Large intestine (tissue), 12 donors: ENCODE results near the gene CADM1. TPM values are rescaled to one million over a fixed set of nuclear protein-coding genes. Genes with fewer than 3 reads are reported as not detected.

Source experiments
- DNase-seq, 2 donors: peaks; one replicate each; pipeline versions ENCODE4 v3.0.0 to v3.0.0-alpha.2; 2013
- H3K27ac ChIP-seq: one replicate; pipeline ENCODE4 v1.5.1; 2013; ENCODE audit warnings: low read length
- H3K27me3 ChIP-seq: 2 replicates; pipeline ENCODE4 v1.6.1; 2013; ENCODE audit warnings: low read length; ENCODE audit not compliant: control insufficient read depth, insufficient read depth
- H3K36me3 ChIP-seq: 2 replicates; pipeline ENCODE4 v1.6.1; 2013; ENCODE audit warnings: low read length; ENCODE audit not compliant: control insufficient read depth, insufficient read depth
- H3K4me1 ChIP-seq: one replicate; pipeline ENCODE4 v1.6.1; 2013; ENCODE audit warnings: low read length; ENCODE audit not compliant: control insufficient read depth, insufficient read depth
- H3K4me3 ChIP-seq: one replicate; pipeline ENCODE4 v1.5.1; 2013; ENCODE audit warnings: low read length
- H3K9me3 ChIP-seq: one replicate; pipeline ENCODE4 v1.6.1; 2013; ENCODE audit warnings: mild to moderate bottlenecking, low read depth, low read length, moderate library complexity; ENCODE audit not compliant: control insufficient read depth
- WGBS: methylation state at CpG from one replicate; pipeline ENCODE4 v1.1.5; 2013; ENCODE audit warnings: low lambda C conversion rate; ENCODE audit not compliant: insufficient coverage; 5-methylcytosine and 5-hydroxymethylcytosine counted together
- long read RNA-seq, 11 donors: transcript quantifications; one replicate each; lab custom pipeline, GENCODE V29; 2026
- polyA plus RNA-seq: library from polyadenylated mRNA; unstranded; fragments of 120-200 nt; gene quantifications from one replicate; pipeline ENCODE4 v1.2.1, GENCODE V29; 2013

The CADM1 gene
- polyA plus RNA-seq: 32.7 TPM
- long read RNA-seq, donor 1, partial matches to known transcripts: 0 of 4 reads
- long read RNA-seq, donor 1, other reads (novel, unspliced or antisense): 0 of 4 reads
- long read RNA-seq, donor 2, partial matches to known transcripts: 46 of 49 reads
- long read RNA-seq, donor 2, other reads (novel, unspliced or antisense): 0 of 49 reads
- long read RNA-seq, donor 3: 0 reads
- long read RNA-seq, donor 4: 0 reads
- long read RNA-seq, donor 5, partial matches to known transcripts: 0 of 2 reads
- long read RNA-seq, donor 5, other reads (novel, unspliced or antisense): 0 of 2 reads
- long read RNA-seq, donor 6, transcript CADM1-220 (2 exons, 734 nt): major isoform, 5 of 12 reads
- long read RNA-seq, donor 6, partial matches to known transcripts: 6 of 12 reads
- long read RNA-seq, donor 6, other reads (novel, unspliced or antisense): 0 of 12 reads
- long read RNA-seq, donor 7, partial matches to known transcripts: 16 of 17 reads
- long read RNA-seq, donor 7, other reads (novel, unspliced or antisense): 0 of 17 reads
- long read RNA-seq, donor 8, transcript CADM1-220 (2 exons, 734 nt): major isoform, 5 of 16 reads
- long read RNA-seq, donor 8, partial matches to known transcripts: 8 of 16 reads
- long read RNA-seq, donor 8, other reads (novel, unspliced or antisense): 0 of 16 reads
- long read RNA-seq, donor 9, partial matches to known transcripts: 6 of 10 reads
- long read RNA-seq, donor 9, other reads (novel, unspliced or antisense): 0 of 10 reads
- long read RNA-seq, donor 10, partial matches to known transcripts: 11 of 14 reads
- long read RNA-seq, donor 10, other reads (novel, unspliced or antisense): 0 of 14 reads
- long read RNA-seq, donor 11, partial matches to known transcripts: 12 of 16 reads
- long read RNA-seq, donor 11, other reads (novel, unspliced or antisense): 0 of 16 reads

DNA sequence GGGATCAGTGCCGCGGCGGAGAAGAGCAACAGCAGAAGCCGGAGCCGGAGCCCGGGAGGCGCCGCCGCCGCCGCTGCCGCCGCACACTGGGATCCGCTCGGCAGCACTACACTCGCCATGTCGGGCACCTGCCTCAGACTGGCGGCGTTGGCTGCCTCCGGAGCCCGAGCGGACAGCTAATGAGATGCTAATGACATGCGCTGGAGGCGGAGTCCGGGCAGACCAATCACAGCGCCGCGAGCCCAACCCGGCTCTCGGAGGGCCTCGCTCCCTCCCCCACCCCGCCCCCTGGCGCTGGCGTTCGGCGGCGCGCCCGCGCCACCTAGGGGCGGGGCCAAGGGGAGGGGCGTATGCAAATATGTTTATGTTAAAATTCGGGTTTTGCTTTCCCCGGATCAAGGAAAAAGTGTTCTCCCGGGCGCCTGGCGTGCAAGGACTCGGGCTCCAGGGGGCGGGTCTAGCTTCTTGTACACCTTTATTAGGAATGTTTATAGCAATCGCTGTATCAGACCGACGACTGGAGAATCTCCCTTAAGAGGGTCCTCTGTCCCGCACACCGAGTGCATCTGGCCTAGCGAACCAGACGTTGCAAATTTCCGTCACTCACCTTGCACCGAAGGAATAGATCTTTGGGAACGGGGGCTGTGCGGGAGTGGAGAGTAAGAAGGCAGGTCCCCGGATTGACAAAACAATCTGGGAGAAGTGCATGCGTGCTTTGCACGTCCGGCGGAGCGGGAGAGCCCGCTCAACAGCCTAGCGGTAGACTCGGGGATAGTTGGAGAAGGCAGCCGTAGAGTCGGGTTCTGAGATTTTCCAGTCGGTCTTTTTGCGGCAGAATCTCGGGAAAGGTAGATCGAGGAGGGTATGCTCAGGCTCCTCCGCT lies at the start of gene CADM1:
Gene CADM1 (minus strand): TSS at position 140 of the 883 bp plus-strand sequence.
- peak within 1 kb of the TSS; percentile 81 for H3K27ac ChIP-seq
- peaks cover 44% of the 10 kb centered on the region for H3K27me3 ChIP-seq
- no peaks in the 10 kb centered on the region for H3K36me3 ChIP-seq
- peak within 1 kb of the TSS; percentile 80 for H3K4me3 ChIP-seq
- peaks cover 15% of the 10 kb centered on the region for H3K4me1 ChIP-seq
- no peaks in the 10 kb centered on the region for H3K9me3 ChIP-seq
- peak; percentile 94 to 95 for DNase-seq
- WGBS: no CpG with 5 or more reads among the region's 76 CpGs

DNA sequence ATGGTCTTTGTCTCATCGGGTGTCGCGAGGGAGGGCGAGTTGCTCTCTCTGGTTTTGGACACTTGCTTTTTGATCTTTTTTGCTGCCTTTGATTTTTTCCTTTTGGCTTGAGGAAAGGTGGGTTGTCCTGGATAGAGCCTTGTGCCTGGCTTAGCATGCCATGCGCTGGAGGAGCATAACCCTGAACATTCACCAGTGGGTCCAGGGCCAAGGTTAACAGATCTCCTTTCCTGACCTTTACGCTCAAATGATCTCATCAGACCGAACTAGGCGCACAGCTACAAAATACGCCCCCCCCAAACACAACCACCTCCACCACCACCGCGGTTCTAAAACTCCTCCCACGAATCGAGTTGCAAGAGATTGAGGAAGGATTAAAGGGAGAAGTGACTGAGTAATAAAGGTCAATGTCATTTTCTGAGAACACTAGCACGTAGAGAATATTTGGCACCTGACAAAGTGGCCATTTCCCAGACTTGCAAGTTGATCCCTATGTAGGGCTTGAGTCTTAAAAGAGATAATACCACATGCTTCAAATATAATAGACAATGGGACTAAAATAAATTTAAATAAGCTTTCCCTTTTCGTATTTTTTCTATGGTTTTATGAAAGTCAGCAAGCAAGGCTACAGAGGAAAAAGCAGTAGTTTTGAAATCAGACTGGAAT lies 48.7 kb upstream of the CADM1 start:
- Histone ChIP-seq H3K36me3 (no peaks in the 10 kb centered on the region), H3K9me3 (no peaks in the 10 kb centered on the region), H3K27ac (no peak overlapping the region), H3K4me3 (no peak overlapping the region), H3K27me3 (no peaks in the 10 kb centered on the region), H3K4me1 (peaks cover 3% of the 10 kb centered on the region)
- DNase-seq: no peak
- WGBS: 100% methylated on average over 1 of the region's 15 CpGs

DNA sequence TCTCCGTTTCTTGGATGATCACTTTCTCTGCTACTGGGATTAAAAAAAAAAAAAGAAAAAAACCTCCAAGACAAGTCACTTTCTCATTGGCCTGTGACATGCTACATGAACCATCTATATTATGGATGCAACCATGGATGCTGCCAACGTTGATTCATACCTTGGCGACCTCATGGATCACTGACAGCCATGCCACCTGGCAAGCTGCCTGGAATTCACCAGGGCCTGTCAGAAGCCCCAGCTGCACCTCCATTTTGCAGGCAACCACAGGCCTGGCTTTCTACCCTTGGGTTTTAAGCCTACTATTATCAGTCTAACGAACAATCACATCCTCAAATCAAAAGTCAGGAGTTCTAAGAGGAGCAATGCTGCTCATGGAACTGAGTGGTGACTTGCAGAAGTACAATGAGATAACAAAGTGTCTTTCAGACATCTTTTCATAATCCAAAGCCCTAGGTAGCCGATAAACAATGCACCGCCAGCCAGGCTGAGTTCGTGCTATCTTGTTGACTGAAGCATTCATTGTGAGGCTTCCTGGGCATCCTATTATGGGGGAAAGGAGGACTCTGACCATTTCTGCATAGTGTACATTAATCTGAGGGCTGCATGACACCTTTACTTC lies 48.0 kb upstream of the CADM1 start:
- peaks cover 3% of the 10 kb centered on the region for H3K4me1 ChIP-seq
- no peaks in the 10 kb centered on the region for H3K36me3 ChIP-seq
- no peak for DNase-seq
- no peaks in the 10 kb centered on the region for H3K27me3 ChIP-seq
- no peak overlapping the region for H3K4me3 ChIP-seq
- 100% methylated on average over 1 of the region's 7 CpGs for WGBS
- no peak overlapping the region for H3K27ac ChIP-seq
- no peaks in the 10 kb centered on the region for H3K9me3 ChIP-seq

DNA sequence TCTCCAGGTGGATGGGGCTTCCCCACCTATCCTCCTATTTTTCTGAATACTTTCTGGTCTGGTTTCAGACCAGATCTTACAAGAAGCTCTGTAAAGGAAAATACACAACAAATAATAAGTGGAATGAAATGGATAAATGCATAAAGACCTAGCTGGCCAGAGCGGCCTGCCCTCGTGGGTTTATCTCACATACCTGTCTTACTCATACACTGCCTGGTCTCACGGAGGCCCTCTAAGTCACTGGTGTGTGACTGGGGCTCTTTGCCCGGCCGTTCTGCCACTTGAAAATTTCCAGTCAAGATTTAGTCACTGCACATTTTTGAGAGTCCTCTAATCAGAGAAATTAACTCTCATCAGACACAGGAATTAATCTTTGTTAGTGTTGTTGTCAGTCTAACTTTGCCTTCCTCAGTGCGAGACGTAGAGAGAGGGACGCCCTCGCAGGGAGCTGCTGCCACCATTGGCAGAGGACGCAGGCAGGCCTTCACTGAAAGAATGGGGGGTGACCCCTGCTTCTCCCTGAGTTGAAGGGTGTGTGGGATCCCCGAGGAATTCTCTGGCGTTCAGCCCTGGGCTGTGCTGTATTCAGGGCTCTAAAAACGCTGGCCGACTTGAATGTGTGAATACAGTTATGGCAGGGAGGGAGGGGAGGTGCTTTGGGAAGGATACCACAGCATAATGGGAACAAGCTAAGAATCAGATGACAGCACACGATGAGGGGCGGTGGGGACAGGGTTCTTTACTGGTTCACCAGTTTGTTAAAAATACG lies 46.3 kb upstream of the CADM1 start:
- H3K4me1 ChIP-seq: peaks cover 3% of the 10 kb centered on the region
- no CpG with 5 or more reads among the region's 17 CpGs for WGBS
- no peak overlapping the region for H3K27ac ChIP-seq
- no peaks in the 10 kb centered on the region for H3K27me3 ChIP-seq
- no peak for DNase-seq
- H3K4me3 ChIP-seq: no peak overlapping the region
- no peaks in the 10 kb centered on the region for H3K9me3 ChIP-seq
- H3K36me3 ChIP-seq: no peaks in the 10 kb centered on the region

DNA sequence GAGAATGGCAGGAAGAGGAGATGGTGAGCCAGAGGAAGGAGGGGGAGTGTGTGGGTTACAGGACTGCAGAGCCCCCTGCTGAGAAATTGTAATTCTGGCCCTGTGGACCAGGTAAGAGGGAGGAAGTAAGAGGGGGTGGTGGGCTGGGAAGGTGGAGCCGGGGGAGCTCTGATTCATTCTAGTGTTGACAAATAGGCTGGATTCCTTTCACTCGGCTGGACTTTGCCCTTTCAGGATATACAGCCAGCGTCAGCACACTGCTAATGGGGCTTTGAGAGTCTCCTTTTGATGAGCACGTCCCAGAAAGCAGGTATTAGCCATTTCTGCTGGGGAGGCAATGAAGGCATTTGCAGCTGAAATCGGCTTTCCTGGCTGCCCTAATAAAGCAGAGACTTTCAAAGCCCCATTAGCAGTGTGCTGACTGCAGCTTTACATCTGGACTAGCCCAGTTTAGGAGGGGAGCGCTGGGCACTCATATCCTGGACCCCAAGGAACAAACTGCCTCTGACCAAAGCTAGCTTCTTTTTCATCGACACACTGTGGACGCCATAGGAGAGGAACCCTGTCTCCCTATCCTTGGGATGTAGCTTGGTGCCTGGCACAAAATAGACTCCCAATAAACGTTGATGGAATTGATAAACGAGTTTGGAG lies 44.8 kb upstream of the CADM1 start:
- H3K36me3 ChIP-seq: no peaks in the 10 kb centered on the region
- H3K4me1 ChIP-seq: peaks cover 3% of the 10 kb centered on the region
- no peak overlapping the region for H3K27ac ChIP-seq
- no peaks in the 10 kb centered on the region for H3K27me3 ChIP-seq
- peak; percentile 64 to 80 for DNase-seq
- no CpG with 5 or more reads among the region's 10 CpGs for WGBS
- H3K4me3 ChIP-seq: no peak overlapping the region
- no peaks in the 10 kb centered on the region for H3K9me3 ChIP-seq

DNA sequence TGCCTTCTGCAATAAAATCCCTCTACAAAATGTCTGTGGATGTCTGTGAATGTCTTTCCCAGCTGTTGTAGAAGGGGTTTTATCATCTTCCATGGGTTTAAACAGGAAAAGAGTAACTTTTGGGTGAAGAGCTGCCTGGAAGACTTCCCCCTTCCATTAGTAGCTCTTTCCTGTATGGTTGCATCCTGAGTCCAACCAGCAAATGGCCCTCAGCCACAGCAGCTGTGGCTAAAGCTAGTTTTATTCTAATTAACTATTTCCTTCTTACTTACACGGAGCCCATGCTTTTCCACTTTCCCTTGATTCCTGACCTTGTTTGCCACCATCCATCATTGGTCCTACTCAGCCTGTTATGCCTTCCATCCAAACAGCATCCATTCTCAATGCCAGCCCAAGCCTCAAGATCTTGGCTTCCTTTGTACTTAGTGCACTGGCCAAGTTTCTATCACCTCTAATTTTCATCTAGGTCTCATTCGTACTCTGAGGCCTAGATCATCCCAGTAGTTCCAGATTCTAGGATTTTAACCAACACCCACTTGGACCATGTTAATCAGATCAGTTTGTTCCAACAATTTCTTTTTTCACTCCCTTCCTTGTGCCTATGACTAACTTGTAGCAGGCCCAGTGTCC lies 41.5 kb upstream of the CADM1 start:
- H3K27ac ChIP-seq: no peak overlapping the region
- no peaks in the 10 kb centered on the region for H3K9me3 ChIP-seq
- H3K4me1 ChIP-seq: peaks cover 3% of the 10 kb centered on the region
- WGBS: 95% methylated on average over 2 of the region's 2 CpGs
- no peak for DNase-seq
- H3K36me3 ChIP-seq: no peaks in the 10 kb centered on the region
- H3K27me3 ChIP-seq: peaks cover 2% of the 10 kb centered on the region
- H3K4me3 ChIP-seq: no peak overlapping the region

DNA sequence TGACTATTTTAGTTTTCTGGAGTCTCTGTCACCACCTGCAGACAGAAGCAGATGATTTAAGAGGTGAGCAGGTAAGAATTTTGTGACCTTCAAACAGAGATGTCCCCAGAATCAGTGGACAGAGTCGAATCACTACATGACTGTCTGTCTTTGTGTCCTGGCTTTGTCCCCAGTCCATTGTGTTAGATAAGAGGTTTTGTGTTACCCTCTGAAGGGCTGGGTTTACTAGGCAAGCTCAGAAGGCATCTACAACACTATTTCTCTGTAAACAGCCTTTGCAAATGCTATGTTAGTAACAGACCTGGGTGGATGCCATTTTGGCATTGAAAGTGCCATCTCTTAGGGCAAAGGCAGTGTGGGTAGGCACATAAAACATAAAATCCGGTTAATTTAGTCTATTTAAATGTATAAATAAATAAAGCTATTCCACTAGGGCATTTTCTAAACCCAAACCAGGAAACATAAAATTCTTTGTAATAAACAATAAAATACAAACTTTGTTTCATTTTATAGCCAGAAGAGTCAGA lies 40.3 kb upstream of the CADM1 start:
- Histone ChIP-seq H3K36me3 (no peaks in the 10 kb centered on the region), H3K4me1 (peaks cover 3% of the 10 kb centered on the region), H3K4me3 (no peak overlapping the region), H3K9me3 (no peaks in the 10 kb centered on the region), H3K27ac (no peak overlapping the region), H3K27me3 (peaks cover 2% of the 10 kb centered on the region)
- no peak for DNase-seq
- no CpG with 5 or more reads among the region's 2 CpGs for WGBS

DNA sequence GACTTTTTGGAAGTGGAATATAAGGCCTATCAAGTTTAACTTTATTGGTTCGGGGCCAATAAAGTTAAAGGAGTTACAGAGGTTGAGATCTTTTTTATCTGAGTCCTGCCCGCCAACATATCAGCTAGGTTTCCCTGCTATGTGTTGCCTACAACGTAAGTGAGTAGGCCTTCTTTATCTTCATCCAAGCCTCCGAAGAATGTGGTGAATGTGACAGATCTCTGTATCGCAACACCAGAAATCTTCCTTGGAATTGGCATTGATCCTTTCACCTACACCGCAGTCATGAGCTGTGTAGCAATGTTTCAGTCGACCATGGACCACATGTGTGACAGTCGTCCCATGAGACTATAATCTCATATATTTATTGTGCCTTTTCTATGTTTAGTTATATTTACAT lies 37.3 kb upstream of the CADM1 start:
- no peak for DNase-seq
- H3K9me3 ChIP-seq: no peaks in the 10 kb centered on the region
- H3K27me3 ChIP-seq: peaks cover 2% of the 10 kb centered on the region
- no CpG with 5 or more reads among the region's 8 CpGs for WGBS
- H3K36me3 ChIP-seq: no peaks in the 10 kb centered on the region
- no peak overlapping the region for H3K4me3 ChIP-seq
- H3K27ac ChIP-seq: no peak overlapping the region
- no peaks in the 10 kb centered on the region for H3K4me1 ChIP-seq
